NCI-H2227 (cell line): ENCODE results near the gene PROCR.
"Not testable (repeated sequence)": the region's sequence is repeated elsewhere in the genome, so short reads cannot be mapped to it uniquely, and the experiment has no call there.

Experiments
- DNase-seq: peaks from one replicate; lab custom pipeline; 2025; ENCODE audit not compliant: unreplicated experiment; lab: John Stamatoyannopoulos, UW

The PROCR gene

DNA sequence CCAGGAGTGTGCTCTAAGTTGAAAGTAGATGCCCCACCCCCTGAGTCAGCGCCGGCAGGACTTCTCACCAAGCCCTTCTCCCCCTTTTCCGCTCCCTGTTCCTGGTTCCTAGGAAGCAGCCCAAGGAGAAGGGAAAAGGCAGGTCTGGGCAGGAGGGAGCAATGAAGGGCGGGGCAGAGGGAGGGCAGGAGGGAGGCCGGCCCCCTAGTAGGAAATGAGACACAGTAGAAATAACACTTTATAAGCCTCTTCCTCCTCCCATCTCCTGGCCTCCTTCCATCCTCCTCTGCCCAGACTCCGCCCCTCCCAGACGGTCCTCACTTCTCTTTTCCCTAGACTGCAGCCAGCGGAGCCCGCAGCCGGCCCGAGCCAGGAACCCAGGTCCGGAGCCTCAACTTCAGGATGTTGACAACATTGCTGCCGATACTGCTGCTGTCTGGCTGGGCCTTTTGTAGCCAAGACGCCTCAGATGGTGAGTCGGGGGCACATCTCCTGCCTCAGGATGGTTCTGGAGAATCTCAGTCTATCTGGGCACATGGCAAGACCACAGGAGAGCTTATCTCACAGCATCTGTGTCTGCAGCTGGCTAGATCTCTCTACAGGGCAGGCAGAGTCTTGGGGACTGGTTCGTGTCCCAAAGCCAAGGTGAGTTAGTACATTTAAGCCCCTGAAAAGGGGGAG lies at the start of gene PROCR:
Gene PROCR, plus strand, starts transcription at position 320 of the 681 bp plus-strand sequence. Its CDS starts 83 bp downstream, at position 403.
- DNase-seq: peak; percentile 75

DNA sequence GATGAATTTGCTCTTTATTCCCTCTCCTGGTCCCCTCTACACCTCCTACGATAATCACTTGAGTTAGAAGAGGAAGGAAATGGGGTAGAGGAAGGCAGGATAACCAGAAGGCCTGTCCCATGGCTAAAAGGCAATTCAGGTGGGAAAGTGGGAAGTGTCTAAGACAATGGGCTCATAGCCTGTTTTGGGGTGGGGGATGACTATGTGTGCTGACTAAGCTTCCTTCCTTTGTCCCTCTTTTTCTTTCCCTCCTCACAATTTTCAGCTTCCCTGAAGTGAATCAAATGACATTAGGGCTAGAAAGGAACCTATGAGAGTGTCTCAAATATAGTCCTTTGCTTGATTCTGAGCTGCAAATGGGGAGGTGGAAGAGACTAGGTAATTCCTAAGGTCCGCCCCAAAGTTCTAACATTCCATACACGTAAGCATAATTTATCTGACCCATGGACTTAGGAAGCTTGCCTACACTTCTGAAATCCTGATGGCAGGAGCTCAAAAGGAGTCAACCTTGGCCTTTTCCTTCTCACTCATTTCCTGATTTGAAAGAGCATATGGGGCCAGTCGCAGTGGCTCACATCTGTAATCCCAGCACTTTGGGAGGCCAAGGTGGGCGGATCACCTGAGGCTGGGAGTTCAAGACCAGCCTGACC lies 49.0 kb upstream of the PROCR start:
- no peak for DNase-seq

DNA sequence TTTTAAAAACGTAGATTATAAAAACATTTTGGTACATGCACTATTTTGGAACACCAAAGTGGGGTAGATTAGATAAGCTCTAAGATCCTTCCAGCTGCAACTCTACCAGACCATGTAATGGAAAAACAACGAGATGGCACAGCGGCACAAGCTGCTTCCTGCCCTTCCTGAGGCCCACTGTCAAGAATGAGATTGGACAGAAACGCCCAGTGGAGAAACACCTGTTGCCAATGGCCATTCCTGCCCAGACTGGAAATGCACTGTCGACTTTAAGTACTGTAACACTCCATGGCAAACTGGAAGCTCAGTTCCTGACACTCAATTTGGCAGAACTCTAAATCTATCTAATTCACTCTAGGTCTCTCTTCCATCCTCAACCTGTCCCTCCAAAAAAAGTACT lies 46.1 kb upstream of the PROCR start:
- no peak for DNase-seq

DNA sequence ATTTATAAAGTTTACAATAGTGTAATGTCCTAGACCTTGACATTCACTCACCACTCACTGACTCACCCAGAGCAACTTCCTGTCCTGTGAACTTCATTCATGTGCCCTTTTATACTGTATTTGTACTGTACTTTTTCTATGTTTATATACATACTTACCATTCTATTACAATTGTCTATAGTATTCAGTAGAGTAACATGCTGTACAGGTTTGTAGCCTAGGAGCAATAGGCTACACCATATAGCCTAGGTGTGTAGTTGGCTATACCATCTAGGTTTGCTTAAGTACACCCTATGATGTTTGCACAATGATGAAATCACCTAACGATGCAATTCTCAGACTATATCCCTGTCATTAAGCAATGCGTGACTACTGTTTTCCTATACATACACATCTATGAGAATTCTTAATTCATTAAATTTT lies 42.2 kb upstream of the PROCR start:
- no peak for DNase-seq

DNA sequence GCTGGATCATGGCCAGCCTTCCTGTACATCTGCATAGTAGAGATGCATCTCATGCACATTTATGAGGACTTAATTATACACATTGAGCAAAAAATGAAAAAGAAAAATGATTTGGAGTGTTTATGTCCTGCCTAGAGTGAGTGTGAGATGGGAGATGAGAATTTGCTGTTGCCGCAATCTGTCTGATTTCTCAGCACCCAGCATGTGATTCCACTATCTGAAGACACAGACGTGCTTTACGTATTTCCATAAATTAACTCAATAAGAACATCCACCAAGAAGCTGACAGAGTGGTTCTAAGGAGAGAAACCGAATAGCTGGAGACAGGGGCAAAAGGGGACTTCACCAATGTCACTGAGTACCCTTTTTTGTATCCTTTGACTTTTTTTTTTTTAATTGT lies 39.9 kb upstream of the PROCR start:
- no peak for DNase-seq

DNA sequence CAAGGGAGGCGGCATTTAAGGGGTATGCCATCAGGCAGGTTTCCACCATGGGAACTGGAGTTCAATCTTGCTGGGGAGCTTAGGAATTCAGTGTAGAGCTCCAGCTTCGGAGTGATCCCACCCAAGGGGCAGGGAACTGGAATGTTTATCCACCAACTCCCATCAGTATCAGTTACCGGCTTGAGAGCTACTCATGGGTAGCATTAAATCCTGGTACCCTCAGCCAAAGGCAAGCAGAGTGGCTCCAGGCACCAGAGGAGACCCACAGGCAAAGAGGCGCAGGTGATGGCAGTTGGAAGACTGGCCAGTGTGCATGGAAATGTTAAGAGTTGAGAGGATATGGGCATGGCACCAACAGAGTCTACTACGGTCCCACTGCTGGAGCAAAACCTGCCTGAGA lies 38.8 kb upstream of the PROCR start:
- no peak for DNase-seq

DNA sequence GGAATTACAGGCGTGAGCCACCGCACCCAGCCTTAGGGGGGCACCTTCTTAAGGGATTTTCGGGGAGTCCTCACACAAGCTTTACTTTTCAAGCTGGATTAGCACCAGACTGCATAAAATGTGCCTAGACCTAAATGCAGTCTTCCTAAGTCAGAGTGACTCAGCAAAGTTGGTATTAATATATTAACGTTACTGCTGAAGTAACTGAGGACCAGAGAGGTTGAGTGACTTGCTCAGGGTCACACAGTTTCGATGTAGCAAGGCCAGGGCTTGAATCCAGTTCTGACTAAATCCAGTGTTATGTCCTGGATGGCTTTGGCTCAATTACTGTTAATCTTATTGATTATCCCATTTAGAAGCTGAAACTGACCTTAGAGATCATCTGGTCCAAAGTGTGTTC lies 38.1 kb upstream of the PROCR start:
- no peak for DNase-seq

DNA sequence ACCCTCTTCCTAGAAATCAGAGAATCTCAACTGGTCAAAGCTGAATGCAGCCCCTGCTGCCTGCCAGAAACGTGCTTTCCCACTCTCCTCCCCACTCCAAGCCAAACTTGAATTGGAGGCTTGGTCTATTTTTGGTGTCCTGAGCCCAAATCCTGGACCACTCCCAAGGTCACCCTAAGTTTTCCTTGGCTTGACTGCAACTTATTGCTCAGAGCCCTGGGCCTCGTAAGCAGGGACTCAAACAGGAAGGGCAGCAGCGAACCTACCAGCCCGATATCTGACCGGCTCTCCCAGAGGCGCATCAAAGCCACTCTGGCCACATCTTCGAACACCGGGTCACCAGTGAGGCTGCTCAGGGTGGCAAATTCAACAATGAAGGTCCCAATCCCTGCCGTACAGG lies 37.4 kb upstream of the PROCR start:
- no peak for DNase-seq

DNA sequence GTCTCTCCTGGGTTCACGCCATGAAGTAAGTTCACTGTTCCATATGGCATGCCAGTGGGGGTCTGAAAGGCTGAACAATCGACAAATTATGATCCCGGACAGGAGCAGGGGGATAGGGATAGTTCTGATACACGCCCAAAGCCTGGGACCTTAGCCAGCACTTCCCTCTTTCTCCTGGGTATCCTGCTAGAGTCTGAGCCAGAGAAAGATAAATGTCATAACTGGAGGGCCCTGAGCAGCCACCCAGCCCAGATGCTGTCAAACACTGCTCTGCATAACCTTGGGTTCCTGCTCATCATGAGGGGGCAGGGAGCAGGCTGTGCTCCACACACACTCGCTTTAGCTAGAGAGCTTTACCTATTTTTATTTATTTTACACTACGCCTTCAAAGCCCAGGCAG lies 37.0 kb upstream of the PROCR start:
- DNase-seq: no peak

DNA sequence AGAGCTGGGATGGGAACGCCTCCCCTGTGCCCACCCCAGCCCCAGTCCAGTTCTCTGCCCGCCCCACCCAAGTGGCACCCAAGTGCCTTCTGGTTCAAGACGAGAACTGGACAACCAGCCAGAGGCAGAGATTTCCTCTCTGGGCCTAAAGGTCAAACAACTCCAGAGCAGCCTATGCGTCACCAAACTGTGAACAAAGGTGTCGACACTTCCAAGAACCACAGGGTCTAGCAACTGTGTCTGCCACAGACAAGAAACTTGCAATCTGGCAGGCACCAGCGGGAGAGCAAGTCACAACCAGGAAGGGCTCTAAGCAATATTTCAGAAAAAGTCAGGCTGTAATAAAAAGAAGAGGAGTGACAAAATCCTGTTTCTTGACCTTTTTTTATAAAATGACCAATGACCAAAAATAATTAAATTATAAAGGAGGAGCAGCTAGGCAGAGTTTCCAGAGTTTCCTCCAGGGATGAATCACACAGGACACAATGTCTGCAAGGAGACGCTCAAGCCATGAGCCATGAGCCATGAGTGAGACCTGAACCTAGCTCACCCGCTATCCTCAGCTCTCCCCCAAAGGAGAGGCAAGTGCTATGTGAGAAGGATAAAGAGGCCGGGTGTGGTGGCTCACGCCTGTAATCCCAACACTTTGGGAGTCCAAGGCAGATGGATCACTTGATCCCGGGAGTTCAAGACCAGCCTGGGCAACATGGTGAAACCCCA lies 35.8 kb upstream of the PROCR start:
- no peak for DNase-seq

DNA sequence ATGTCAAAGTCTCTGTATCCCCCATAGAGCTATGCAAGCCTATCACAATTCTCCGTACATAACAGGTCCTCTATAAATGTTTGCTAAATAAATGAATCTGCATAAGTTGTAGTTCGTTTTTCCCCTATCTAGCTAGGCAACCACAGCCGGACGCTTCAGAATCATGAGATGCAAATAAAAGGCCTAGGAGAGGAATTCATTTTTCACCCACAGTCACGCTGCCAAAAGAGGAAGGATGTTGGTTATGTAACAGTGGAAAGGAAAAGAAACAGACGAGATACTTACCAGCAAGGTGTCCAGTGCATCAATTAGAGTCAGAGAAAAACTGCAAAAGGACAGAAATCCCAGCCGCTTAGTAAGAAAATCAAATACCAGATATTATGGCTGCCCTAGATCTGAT lies 27.2 kb upstream of the PROCR start:
- no peak for DNase-seq

DNA sequence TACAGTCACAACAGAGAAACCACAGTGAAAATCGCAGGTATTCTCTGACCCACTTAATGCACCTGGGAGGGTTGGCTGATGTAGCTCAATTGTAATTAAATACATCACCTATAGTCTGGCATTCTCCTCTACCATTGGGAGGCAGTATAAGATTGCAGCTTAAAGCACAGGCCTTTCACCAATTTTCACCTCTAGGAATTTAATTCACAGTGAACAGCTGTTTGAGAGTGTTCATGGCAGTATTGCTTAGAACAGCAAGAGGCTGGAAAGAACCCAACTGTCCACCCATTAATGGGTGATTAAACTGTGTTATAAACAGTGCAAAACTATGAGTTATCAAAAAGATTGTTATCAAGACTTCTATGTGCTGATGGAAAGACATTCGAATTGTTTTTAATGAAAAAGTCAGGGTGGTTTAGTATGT lies 26.7 kb upstream of the PROCR start:
- DNase-seq: peak; percentile 74

DNA sequence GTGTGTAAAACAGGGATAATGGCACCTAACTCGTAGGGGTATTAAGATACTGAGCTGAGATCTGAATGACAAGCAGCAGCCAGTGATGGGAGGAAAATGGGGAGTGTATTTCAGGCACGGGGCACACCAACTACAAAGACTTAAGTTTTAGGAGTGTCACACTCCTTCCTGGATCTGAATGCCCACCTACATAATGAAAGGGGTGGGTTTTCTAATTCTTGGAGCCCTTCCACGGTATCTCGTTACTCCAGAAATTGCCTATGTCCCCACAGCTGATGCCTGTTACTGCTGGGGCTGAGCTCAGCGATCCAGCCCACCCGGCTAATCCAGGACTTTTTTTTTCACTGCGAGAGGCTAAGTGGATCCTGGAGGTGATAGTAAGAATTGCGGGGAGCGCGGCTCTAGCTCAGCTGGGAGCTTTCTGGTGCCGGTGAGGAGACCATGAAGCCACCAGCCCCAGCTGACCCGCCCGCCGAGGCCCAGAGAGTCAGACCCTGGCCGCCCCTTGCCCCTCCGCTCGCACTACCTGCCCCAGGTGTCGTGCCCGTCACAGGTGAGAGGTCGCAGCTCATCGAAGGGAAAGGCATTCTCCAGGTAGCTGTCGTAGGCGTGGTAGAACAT lies 25.5 kb upstream of the PROCR start:
- DNase-seq: peak; percentile 55

DNA sequence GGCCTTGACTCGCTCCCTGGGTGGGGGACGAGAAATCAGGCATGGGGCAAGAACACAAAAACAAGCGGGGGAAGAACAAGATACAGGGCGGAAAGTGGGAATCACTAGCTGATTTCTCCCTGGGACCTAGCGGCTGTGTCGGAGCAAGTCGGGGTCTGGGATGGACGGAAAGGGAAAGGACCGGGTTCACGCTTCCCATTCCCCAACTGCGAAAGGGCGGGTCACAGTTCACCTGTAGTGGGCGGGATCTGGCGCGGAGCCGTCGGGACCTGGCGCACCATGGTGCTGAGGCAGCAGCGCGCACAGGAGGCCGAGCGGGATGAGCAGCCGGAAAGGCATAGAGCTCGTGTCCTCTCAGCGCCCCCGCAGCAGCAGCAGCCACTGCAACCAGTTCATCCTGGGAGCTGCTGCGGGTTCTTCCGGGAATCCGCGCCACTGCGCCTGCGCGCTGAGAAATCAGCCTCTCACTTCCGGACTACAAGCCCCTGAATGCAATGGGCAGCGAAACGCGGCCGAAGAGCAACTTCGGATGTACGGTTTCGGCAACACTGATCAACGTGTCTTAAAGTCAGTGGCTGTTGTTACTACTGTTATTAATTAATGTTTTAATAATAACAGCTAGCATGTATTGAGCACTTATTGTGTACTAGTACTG lies 24.8 kb upstream of the PROCR start, which contains the start of gene EDEM2:
Gene EDEM2, minus strand, starts transcription at position 417 of the 655 bp plus-strand sequence. Its CDS starts 78 bp downstream, at position 339.
- DNase-seq: peak; percentile 97

DNA sequence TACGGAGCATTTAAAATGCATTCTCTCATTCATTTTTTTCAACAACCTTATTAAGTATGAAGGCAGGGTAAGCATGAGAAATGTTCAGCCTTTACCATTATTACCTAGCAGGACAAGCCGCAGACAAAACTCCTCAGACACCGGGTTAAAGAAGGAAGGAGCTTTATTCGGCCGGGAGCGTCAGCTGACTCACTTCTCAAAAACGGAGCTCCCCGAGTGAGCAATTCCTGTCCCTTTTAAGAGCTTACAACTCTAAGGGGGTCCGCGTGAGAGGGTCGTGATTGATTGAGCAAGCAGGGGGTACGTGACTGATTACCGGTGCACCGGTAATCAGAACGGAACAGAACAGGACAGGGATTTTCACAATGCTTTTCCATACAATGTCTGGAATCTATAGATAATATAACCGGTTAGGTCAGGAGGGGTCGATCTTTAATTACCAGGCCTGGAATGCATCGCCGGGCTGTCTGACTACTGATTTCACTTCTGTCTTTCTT lies 24.2 kb upstream of the PROCR start:
- DNase-seq: peak; percentile 46

DNA sequence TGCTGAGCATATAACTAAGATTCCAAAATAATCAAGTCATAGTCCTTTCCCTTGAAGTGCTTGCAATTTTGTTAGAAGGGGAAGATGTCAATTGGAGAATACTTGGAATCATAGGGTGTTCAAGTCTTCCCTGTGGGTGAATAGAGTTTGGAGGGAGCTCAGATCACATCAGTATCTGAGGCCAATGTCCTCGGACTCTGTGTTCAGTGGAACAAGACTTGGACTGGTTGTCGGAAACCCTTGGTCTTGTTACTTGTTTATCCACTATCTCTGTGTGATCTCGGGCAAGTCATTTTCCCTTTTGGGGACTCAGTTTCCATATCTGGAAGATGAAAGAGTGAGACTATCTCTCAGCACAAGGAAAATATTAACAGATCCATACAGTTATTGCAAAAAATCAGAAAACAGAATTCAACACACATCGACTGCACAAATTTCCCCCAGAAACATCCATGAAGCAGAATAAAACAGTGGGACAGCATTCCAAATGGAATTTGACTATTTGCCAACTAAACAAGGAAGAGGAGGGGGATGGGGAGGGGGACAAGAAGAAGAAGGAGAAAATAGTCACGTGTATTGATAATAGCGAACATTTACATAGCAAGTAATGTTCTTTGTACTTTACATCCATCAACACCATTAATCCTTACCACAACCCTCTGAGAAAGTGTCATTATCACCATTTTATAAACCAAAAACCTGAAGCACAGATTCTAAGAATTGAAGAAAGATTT lies 20.9 kb upstream of the PROCR start:
- DNase-seq: no peak

DNA sequence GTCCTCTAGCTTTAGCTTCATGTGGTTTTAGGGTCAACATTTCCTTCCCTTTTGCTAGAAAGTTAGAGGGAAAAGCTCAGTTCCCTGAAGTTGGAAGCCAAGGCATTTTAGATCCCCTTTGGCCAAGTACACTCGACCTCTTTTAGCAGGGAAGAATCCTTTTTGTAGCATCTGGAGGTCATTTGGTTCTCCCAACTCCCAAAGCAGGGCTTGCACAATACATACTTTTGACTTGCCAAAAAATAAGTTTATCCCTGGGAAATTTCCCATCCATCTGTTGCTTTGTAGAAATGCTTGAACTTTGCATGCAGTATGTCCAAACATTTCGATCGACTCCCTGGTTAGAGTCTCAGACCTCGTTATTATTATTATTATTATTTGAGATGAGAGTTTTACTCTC lies 20.1 kb upstream of the PROCR start:
- DNase-seq: no peak

DNA sequence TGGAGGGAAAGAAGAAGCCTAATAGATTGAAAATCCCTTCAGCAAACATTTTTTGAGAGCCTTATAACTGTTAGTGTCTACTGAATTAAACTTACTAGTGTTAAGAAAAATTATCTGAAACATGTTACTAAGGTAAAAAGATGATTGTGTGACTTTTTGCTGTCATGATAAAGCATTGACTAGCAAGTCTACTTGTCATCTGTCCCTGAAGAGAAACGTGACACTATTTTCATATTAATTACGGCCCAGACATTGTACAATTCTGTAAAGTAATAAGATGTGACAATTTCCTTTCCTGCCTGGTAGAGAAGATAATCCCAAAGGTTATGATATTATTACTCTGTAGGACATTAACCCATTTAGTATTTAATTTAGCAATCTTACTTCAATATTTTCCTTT lies 15.9 kb upstream of the PROCR start:
- DNase-seq: no peak

DNA sequence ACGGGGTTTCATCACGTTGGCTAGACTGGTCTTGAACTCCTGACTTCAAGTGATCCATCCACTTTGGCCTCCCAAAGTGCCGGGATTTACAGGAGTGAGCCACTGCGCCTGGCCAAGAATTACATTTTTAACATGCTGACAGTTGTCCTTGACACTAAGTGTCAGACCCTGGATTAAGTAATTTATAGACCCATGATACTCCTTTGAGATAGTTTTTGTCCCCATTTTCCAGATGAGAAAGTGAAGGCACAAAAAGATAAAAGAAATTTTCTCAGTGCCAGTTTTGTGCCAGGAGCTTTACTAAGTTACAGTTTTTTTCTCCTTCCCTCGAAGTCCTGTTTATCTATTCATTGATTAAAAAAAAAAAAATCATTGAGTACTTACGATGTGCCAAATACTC lies 14.9 kb upstream of the PROCR start:
- no peak for DNase-seq

DNA sequence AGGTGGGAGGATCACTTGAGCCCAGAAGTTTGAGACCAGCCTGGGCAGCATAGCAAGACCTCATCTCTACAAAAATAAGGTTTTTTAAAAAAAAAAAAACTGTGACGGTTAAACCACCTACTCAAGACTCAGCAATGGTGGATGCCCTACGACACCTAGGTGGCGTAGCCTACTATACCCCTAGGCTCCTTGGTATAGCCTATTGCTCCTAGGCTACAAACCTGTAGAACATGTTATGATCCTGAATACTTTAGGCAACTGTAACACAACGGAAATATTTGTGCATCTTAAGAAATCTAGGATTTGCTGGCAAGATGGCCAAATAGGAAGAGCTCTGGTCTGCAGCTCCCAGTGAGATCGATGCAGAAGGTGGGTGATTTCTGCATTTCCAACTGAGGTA lies 11.5 kb upstream of the PROCR start:
- not testable (repeated sequence) for DNase-seq
